Esophagus squamous epithelium (tissue), 4 donors: Measurements from ENCODE around the gene GALNT4.

Experiments used
- CTCF ChIP-seq, 6 experiments: fragments of 450-650 bp in 4 of 6; fragments of 200-600 bp in 2 of 6; sonication (generic) in 2 of 6; IDR thresholded peaks; one replicate each; pipeline ENCODE4 v1.5.1; 2016 to 2019; ENCODE audit warnings: antibody characterized with exemption in 6 of 6, mild to moderate bottlenecking in 4 of 6, moderate library complexity in 4 of 6
- POLR2A ChIP-seq, 4 donors: fragments of 450-650 bp; IDR thresholded peaks; one replicate each; pipeline ENCODE4 v1.6.1; 2017; ENCODE audit warnings: antibody characterized with exemption in 4 of 4, mild to moderate bottlenecking in 4 of 4, moderate library complexity in 3 of 4

DNA sequence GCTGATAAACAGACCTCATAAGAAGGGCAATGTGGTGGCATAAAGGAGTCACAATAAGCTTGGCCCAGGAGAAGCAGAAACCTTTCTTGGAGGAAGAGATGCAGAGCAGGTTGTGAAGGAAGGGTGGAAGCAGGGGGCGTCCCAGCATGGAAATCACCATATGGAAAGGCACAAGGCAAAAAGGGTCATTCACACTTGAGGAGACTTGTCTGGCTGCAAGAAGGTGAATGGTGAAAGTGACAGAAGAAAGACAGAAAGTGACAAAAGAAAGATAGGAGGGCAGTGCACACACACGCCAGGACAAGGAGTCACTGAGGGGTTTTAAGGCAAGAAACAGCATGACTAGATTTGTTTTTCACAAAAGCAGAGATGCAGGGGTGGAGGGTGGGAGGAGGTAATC lies 38.3 kb downstream of the GALNT4 start:
- TF ChIP-seq CTCF (IDR thresholded peaks at IDR 0.05) (no peak), POLR2A (IDR thresholded peaks at IDR 0.05) (no peak)
